Activated CD4-positive, alpha-beta T cell treated with anti-CD3 and anti-CD28 coated beads, Interleukin-2, amount 10 ng/mL, durations not matched to agents 24 days and 14 days (primary cell): ENCODE results near the gene MCCC1. TPM values are rescaled to one million over a fixed set of nuclear protein-coding genes. Genes with fewer than 3 reads are reported as not detected.
"Not testable (repeated sequence)": the region's sequence is repeated elsewhere in the genome, so short reads cannot be mapped to it uniquely, and the experiment has no call there.

Experiments
- DNase-seq: peaks from one replicate; pipeline ENCODE4 v3.0.0; 2022
- H3K27ac Mint-ChIP-seq: one replicate; pipeline ENCODE4 v1.8.0; 2022; ENCODE audit warnings: mild to moderate bottlenecking, mixed read lengths
- H3K27me3 Mint-ChIP-seq: one replicate; pipeline ENCODE4 v1.8.0; 2022; ENCODE audit warnings: mixed read lengths
- H3K36me3 Mint-ChIP-seq: one replicate; pipeline ENCODE4 v1.8.0; 2022; ENCODE audit warnings: low read depth, mild to moderate bottlenecking, mixed read lengths
- H3K4me1 Mint-ChIP-seq: one replicate; pipeline ENCODE4 v1.8.0; 2021; ENCODE audit warnings: mixed read lengths
- H3K4me3 Mint-ChIP-seq: one replicate; pipeline ENCODE4 v1.8.0; 2022; ENCODE audit warnings: mild to moderate bottlenecking, moderate library complexity, mixed read lengths
- H3K9me3 Mint-ChIP-seq: one replicate; pipeline ENCODE4 v1.8.0; 2021; ENCODE audit warnings: mixed read lengths
- intact Hi-C: fragments of 100-400 bp; cut with micrococcal nuclease; formaldehyde crosslinking; loops from one replicate; pipeline ENCODE4 v1.15.1; 2023
- total RNA-seq: library from RNA; stranded (reverse); gene quantifications from 2 replicates; pipeline ENCODE4 v1.2.3, GENCODE V29; 2022

The MCCC1 gene
- total RNA-seq, 1 donor from 2014 or later, result 25.4 TPM

GRCh38 chr3:183116025-183116614 lies 16.8 kb upstream of the MCCC1 start:
- H3K36me3 Mint-ChIP-seq, result no peaks in the 10 kb centered on the region
- no peaks in the 10 kb centered on the region for H3K9me3 Mint-ChIP-seq
- intact Hi-C loops, result no loop called here
- H3K27me3 Mint-ChIP-seq, result peaks cover 13% of the 10 kb centered on the region
- peak; percentile 87 for DNase-seq
- H3K4me1 Mint-ChIP-seq, result peaks cover 1% of the 10 kb centered on the region
- peak overlapping the region; percentile 85 for H3K4me3 Mint-ChIP-seq
- no peak overlapping the region for H3K27ac Mint-ChIP-seq

- Mint-ChIP-seq H3K27ac (no peak overlapping the region), H3K4me3 (no peak overlapping the region), H3K4me1 (peaks cover 1% of the 10 kb centered on the region), H3K9me3 (peaks cover 6% of the 10 kb centered on the region), H3K27me3 (peaks cover 13% of the 10 kb centered on the region), H3K36me3 (no peaks in the 10 kb centered on the region)
- no peak for DNase-seq
- intact Hi-C loops, result no loop called here
Measured at GRCh38 chr3:183114384-183115178, 15.3 kb upstream of the MCCC1 start.

GRCh38 chr3:183109847-183110246 lies 10.6 kb upstream of the MCCC1 start:
- not testable (repeated sequence) for H3K4me1 Mint-ChIP-seq, H3K36me3 Mint-ChIP-seq

GRCh38 chr3:183108470-183108869 lies 9.2 kb upstream of the MCCC1 start:
- Mint-ChIP-seq H3K27me3 (peaks cover 2% of the 10 kb centered on the region), H3K27ac (no peak overlapping the region), H3K9me3 (peaks cover 7% of the 10 kb centered on the region), H3K4me1 (no peaks in the 10 kb centered on the region), H3K4me3 (no peak overlapping the region), H3K36me3 (no peaks in the 10 kb centered on the region)
- no peak for DNase-seq
- intact Hi-C loops, result no loop called here

More at GRCh38 chr3:183109847-183110246, 10.6 kb upstream of the MCCC1 start:
- H3K4me3 Mint-ChIP-seq, H3K27me3 Mint-ChIP-seq, DNase-seq, intact Hi-C loops, H3K9me3 Mint-ChIP-seq, H3K27ac Mint-ChIP-seq: not testable (repeated sequence)

- intact Hi-C loops, result no loop called here
- H3K27ac Mint-ChIP-seq, result no peak overlapping the region
- H3K36me3 Mint-ChIP-seq, result no peaks in the 10 kb centered on the region
- H3K27me3 Mint-ChIP-seq, result peaks cover 2% of the 10 kb centered on the region
- H3K4me1 Mint-ChIP-seq, result no peaks in the 10 kb centered on the region
- no peak for DNase-seq
- H3K4me3 Mint-ChIP-seq, result no peak overlapping the region
- H3K9me3 Mint-ChIP-seq, result peaks cover 7% of the 10 kb centered on the region
Measured at GRCh38 chr3:183108001-183108449, 8.7 kb upstream of the MCCC1 start.

GRCh38 chr3:183107372-183107771 lies 8.1 kb upstream of the MCCC1 start:
- H3K4me1 Mint-ChIP-seq, DNase-seq, H3K36me3 Mint-ChIP-seq, H3K27me3 Mint-ChIP-seq, H3K27ac Mint-ChIP-seq, intact Hi-C loops, H3K4me3 Mint-ChIP-seq, H3K9me3 Mint-ChIP-seq: not testable (repeated sequence)

- peaks cover 2% of the 10 kb centered on the region for H3K27me3 Mint-ChIP-seq
- H3K27ac Mint-ChIP-seq, result no peak overlapping the region
- peaks cover 7% of the 10 kb centered on the region for H3K9me3 Mint-ChIP-seq
- intact Hi-C loops, result no loop called here
- no peaks in the 10 kb centered on the region for H3K36me3 Mint-ChIP-seq
- no peak overlapping the region for H3K4me3 Mint-ChIP-seq
- DNase-seq, result no peak
- no peaks in the 10 kb centered on the region for H3K4me1 Mint-ChIP-seq
Measured at GRCh38 chr3:183106635-183107034, 7.3 kb upstream of the MCCC1 start.

GRCh38 chr3:183103950-183104349 lies 4.7 kb upstream of the MCCC1 start:
- H3K27me3 Mint-ChIP-seq, H3K9me3 Mint-ChIP-seq, DNase-seq, intact Hi-C loops, H3K4me3 Mint-ChIP-seq, H3K27ac Mint-ChIP-seq, H3K36me3 Mint-ChIP-seq: not testable (repeated sequence)
- H3K4me1 Mint-ChIP-seq, result peaks cover 12% of the 10 kb centered on the region

GRCh38 chr3:183101040-183101439 lies 1.7 kb upstream of the MCCC1 start:
- peaks cover 23% of the 10 kb centered on the region for H3K4me1 Mint-ChIP-seq
- DNase-seq, H3K27ac Mint-ChIP-seq, H3K4me3 Mint-ChIP-seq, H3K9me3 Mint-ChIP-seq, H3K27me3 Mint-ChIP-seq, H3K36me3 Mint-ChIP-seq, intact Hi-C loops: not testable (repeated sequence)

- no peaks in the 10 kb centered on the region for H3K9me3 Mint-ChIP-seq
- no peak for DNase-seq
- H3K4me1 Mint-ChIP-seq, result peaks cover 23% of the 10 kb centered on the region
- H3K27ac Mint-ChIP-seq, result peak overlapping the region; percentile 67
- peaks cover 10% of the 10 kb centered on the region for H3K36me3 Mint-ChIP-seq
- H3K4me3 Mint-ChIP-seq, result no peak overlapping the region
- intact Hi-C loops, result no loop called here
- H3K27me3 Mint-ChIP-seq, result no peaks in the 10 kb centered on the region
Measured at GRCh38 chr3:183100376-183100775, 1.1 kb upstream of the MCCC1 start.

- DNase-seq, result no peak
- Mint-ChIP-seq H3K27ac (peak overlapping the region; percentile 97), H3K9me3 (no peaks in the 10 kb centered on the region), H3K4me1 (peaks cover 24% of the 10 kb centered on the region), H3K27me3 (no peaks in the 10 kb centered on the region), H3K36me3 (peaks cover 13% of the 10 kb centered on the region), H3K4me3 (peak overlapping the region; percentile 97)
- intact Hi-C loops, result loop anchor here (1.0 to 10.0 kb wide), 4 partner anchors 121 to 385 kb away; no protein-coding TSS in a partner anchor
Measured at GRCh38 chr3:183099838-183100204, 525 bp upstream of the MCCC1 start.

GRCh38 chr3:183098536-183099025 lies 715 bp downstream of the MCCC1 start:
- DNase-seq, result no peak
- peak overlapping the region; percentile 97 for H3K27ac Mint-ChIP-seq

GRCh38 chr3:183094711-183095110 lies 4.6 kb downstream of the MCCC1 start:
- Mint-ChIP-seq H3K27ac (peak overlapping the region; percentile 29), H3K36me3 (peaks cover 42% of the 10 kb centered on the region), H3K4me1 (peaks cover 21% of the 10 kb centered on the region), H3K9me3 (no peaks in the 10 kb centered on the region), H3K27me3 (no peaks in the 10 kb centered on the region), H3K4me3 (no peak overlapping the region)
- intact Hi-C loops, result loop anchor here (10.0 kb wide), 1 partner anchor 380 kb away; no protein-coding TSS in a partner anchor
- no peak for DNase-seq

More at GRCh38 chr3:183098536-183099025, 715 bp downstream of the MCCC1 start:
- Mint-ChIP-seq H3K36me3 (peaks cover 18% of the 10 kb centered on the region), H3K4me1 (peaks cover 26% of the 10 kb centered on the region), H3K27me3 (no peaks in the 10 kb centered on the region), H3K9me3 (no peaks in the 10 kb centered on the region), H3K4me3 (peak overlapping the region; percentile 97)
- intact Hi-C loops, result loop anchor here (1.0 to 10.0 kb wide), 4 partner anchors 120 to 384 kb away; no protein-coding TSS in a partner anchor

GRCh38 chr3:183092256-183092655 lies 7.0 kb downstream of the MCCC1 start:
- Mint-ChIP-seq H3K4me1 (peaks cover 7% of the 10 kb centered on the region), H3K36me3 (peaks cover 52% of the 10 kb centered on the region), H3K4me3 (no peak overlapping the region), H3K27ac (no peak overlapping the region), H3K27me3 (no peaks in the 10 kb centered on the region), H3K9me3 (no peaks in the 10 kb centered on the region)
- DNase-seq, result no peak
- intact Hi-C loops, result loop anchor here (10.0 kb wide), 1 partner anchor 377 kb away; no protein-coding TSS in a partner anchor
